Measurements from ENCODE around the gene GRAMD1B. TPM values are rescaled to one million over a fixed set of nuclear protein-coding genes. Genes with fewer than 3 reads are reported as not detected.

Gene GRAMD1B
- total RNA-seq, 3 donors from 2014 or later = 3.2 to 4.4 (median 4.1) TPM

DNA sequence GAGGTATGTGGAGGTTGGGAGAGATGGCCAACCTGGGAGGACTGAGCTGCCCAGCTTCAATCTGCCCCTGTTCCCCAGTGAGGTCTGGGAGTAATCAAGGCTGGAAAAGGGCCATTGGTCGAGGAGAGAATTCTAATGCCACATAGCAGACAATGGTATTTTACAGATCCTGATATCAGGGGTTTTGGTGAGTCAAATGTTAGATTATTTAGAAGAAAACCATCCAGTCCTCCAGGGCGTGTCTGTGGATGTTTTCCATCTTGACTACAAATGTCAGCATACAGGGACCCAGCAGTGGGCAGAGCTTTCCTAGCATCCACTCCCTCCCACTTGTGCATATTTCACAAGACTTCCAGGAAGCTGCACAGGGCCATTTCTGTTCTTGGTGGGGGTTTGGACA lies 116.4 kb downstream of the GRAMD1B start:
- TF ChIP-seq, protein P1, sequence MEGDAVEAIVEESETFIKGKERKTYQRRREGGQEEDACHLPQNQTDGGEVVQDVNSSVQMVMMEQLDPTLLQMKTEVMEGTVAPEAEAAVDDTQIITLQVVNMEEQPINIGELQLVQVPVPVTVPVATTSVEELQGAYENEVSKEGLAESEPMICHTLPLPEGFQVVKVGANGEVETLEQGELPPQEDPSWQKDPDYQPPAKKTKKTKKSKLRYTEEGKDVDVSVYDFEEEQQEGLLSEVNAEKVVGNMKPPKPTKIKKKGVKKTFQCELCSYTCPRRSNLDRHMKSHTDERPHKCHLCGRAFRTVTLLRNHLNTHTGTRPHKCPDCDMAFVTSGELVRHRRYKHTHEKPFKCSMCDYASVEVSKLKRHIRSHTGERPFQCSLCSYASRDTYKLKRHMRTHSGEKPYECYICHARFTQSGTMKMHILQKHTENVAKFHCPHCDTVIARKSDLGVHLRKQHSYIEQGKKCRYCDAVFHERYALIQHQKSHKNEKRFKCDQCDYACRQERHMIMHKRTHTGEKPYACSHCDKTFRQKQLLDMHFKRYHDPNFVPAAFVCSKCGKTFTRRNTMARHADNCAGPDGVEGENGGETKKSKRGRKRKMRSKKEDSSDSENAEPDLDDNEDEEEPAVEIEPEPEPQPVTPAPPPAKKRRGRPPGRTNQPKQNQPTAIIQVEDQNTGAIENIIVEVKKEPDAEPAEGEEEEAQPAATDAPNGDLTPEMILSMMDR (IDR thresholded peaks at IDR 0.05) = no peak
- intact Hi-C loops (cut with DNase I, micrococcal nuclease) = no loop called here

DNA sequence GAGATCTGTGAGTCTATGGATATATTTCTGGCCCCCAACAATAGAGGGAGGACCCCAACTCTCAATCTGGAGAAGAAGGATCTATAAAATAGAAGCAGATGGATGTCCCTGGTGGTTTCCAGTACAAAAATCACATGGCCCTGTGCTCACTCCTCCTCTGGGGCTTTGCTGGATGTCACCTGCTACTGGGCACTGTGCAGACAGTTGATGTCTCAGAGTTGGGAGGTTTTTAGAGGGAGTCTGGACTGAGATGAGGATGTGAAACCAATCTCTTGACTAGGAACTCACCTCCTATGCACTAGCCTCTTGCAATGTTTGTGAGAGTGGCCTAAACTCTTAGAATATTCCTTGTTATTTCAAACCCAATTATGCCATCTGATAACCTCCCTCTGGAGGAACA lies 117.1 kb downstream of the GRAMD1B start:
- Histone ChIP-seq H3K4me3 (no peak overlapping the region), H3K9me3 (no peaks in the 10 kb centered on the region), H3K36me3 (ENCODE audit: low read depth) (no peaks in the 10 kb centered on the region), H3K4me1 (ENCODE audit: low read depth) (no peaks in the 10 kb centered on the region)
- intact Hi-C loops (cut with DNase I, micrococcal nuclease) = no loop called here
- TF ChIP-seq, protein P1 (IDR thresholded peaks at IDR 0.05) = no peak
- ATAC-seq (no peak), DNase-seq (no peak)

More for the DNA sequence above, 116.4 kb downstream of the GRAMD1B start:
- H3K4me1 ChIP-seq (ENCODE audit: low read depth) = no peaks in the 10 kb centered on the region
- ATAC-seq (no peak), DNase-seq (no peak)
- H3K9me3 ChIP-seq = no peaks in the 10 kb centered on the region
- H3K36me3 ChIP-seq (ENCODE audit: low read depth) = no peaks in the 10 kb centered on the region
- H3K4me3 ChIP-seq = no peak overlapping the region

DNA sequence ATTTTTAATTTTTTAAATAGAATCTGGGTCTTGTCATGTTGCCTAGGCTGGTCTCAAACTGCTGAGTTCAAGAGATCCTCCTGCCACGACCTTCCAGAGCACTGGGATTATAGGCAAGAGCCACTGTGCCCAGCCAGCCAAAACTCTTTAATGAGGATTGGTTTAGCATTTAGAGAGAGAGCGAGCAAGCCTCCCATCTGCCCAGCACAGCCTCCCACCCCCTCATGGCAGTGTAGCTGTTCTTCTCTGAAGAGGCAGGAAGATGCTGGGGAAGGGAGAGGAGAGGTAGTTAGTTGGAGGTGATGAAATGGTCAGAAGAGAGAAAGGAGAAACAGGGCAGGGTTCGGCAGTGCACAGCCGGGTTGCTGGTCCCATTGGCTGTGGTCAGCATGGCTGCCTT lies 118.7 kb downstream of the GRAMD1B start:
- H3K36me3 ChIP-seq (ENCODE audit: low read depth) = no peaks in the 10 kb centered on the region
- no peak overlapping the region for H3K4me3 ChIP-seq
- TF ChIP-seq, protein P1 (IDR thresholded peaks at IDR 0.05) = no peak
- no peak for DNase-seq
- H3K9me3 ChIP-seq = no peaks in the 10 kb centered on the region
- no peak for ATAC-seq
- H3K4me1 ChIP-seq (ENCODE audit: low read depth) = no peaks in the 10 kb centered on the region
- intact Hi-C loops (cut with DNase I, micrococcal nuclease) = no loop called here

DNA sequence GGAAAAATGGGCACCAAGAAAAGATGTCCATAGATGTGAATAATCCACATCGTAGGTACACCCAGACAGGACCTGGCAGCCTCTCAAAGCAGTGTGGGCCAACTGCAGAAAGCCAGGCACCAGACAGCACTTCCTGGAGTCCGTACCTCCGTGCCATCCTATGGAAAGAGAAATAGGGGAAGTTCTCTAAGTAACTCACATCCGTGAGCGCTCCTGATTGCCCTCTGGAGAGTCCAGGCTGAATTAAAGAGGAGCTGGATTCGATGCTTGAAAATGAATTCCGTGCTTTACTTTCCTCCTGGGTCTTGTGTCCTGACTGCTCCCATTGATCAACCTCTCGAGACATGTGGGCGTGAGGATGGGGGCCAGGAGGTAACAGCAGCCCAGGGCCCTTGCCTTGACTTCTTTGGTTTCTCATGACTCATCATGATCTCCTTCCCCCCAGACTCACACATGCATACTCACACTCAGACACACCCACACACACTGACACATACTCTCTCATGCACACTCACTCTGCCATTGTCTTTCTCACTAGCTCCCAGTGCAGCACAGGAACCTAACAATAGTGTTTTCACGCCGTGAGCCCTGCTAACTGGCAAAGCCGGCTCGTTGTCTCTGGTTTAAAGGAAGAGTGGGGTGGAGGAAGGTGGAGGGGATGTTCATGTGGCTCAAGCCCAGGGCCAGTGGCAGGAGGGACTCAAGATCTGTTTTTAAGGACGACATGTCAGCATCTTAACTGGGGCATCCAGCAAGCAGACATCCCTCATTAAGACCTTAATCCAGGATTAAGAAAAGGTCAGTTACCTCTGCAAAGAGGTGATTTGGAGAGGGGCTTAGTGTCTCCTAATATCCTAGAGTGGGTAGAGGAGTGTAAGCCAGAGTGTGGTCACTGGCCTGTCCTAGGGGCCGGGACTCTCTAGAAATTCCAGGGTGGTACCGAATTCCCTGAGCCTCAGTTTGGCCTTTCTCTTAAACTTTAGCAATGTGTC lies 120.2 kb downstream of the GRAMD1B start:
- DNase-seq = no peak
- no peaks in the 10 kb centered on the region for H3K4me1 ChIP-seq (ENCODE audit: low read depth)
- intact Hi-C loops (cut with DNase I, micrococcal nuclease) = no loop called here
- no peak overlapping the region for H3K4me3 ChIP-seq
- TF ChIP-seq, protein P1 (IDR thresholded peaks at IDR 0.05) = no peak
- no peaks in the 10 kb centered on the region for H3K36me3 ChIP-seq (ENCODE audit: low read depth)
- no peak for ATAC-seq
- H3K9me3 ChIP-seq = no peaks in the 10 kb centered on the region

DNA sequence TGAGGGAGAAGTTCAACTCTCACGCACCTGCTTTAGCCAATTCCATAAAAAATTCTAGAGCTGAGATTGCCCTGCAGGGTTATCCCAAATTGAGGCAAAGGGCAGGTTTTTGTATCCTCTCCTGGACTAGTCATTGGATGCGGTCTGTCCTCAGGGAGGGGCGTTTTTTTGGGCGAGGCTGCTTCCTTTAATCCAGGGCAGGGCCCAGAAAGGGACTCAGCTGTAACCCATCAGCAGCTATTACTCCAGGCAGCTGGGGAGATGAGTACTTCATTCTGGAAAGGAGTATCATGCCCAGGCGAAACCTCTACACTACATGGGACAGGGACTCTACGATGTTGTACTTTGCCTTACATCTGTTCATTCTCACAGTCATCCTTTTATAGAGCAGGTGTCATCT lies 121.0 kb downstream of the GRAMD1B start:
- TF ChIP-seq, protein P1 (IDR thresholded peaks at IDR 0.05) = no peak
- no peaks in the 10 kb centered on the region for H3K36me3 ChIP-seq (ENCODE audit: low read depth)
- no peak overlapping the region for H3K4me3 ChIP-seq
- intact Hi-C loops (cut with DNase I, micrococcal nuclease) = no loop called here
- ATAC-seq (no peak), DNase-seq (no peak)
- no peaks in the 10 kb centered on the region for H3K9me3 ChIP-seq
- no peaks in the 10 kb centered on the region for H3K4me1 ChIP-seq (ENCODE audit: low read depth)

Data from mucosa of descending colon (tissue), 3 donors.